Pancreas (tissue), 10 donors: ENCODE results near the gene SERGEF. TPM values are rescaled to one million over a fixed set of nuclear protein-coding genes. Genes with fewer than 3 reads are reported as not detected.
A peak's percentile ranks its signal among the peaks of the same experiment; 100 is the strongest.

ENCODE experiments used
- ATAC-seq, 4 donors: fragments of 200-7000 bp; cut with Tn5 transposase; one replicate each; pipeline versions ENCODE4 v1.8.0 to v1.9.1; 2020; ENCODE audit warnings: mild to moderate bottlenecking in 4 of 4, moderate library complexity in 4 of 4
- DNase-seq, 6 donors: peaks; one replicate each; pipeline ENCODE4 v3.0.0-alpha.2; 2020
- FAIRE-seq: peaks from 2 replicates; lab custom pipeline; 2012; peaks lifted over from hg19 to GRCh38; lab: Jason Lieb, UNC
- H3K27ac ChIP-seq, 4 donors: fragments of 200-600 bp; sonication (generic); 1 replicate in 3 of 4; 2 replicates in 1 of 4; pipeline versions ENCODE4 v1.5.0 to v1.8.0; 2020
- H3K27me3 ChIP-seq, 4 donors: fragments of 200-600 bp; one replicate each; pipeline ENCODE4 v1.8.0; 2021
- H3K36me3 ChIP-seq, 3 donors: fragments of 200-600 bp; sonication (generic) in 1 of 3; one replicate each; pipeline versions ENCODE4 v1.5.0 to v1.8.0; 2020 to 2021
- H3K4me1 ChIP-seq, 3 donors: fragments of 200-600 bp; one replicate each; pipeline ENCODE4 v1.8.0; 2021
- H3K4me3 ChIP-seq, 4 donors: fragments of 200-600 bp; sonication (generic) in 2 of 4; one replicate each; pipeline versions ENCODE4 v1.5.0 to v1.8.0; 2020 to 2021
- H3K9me3 ChIP-seq, 4 donors: fragments of 200-600 bp; one replicate each; pipeline ENCODE4 v1.8.0; 2021
- WGBS, 2 donors: extraction: QIAGEN DNeasy Blood & Tissue Kit; methylation state at CpG; one replicate each; pipeline ENCODE4 v1.1.7; 2013; 5-methylcytosine and 5-hydroxymethylcytosine counted together
- intact Hi-C, 3 donors: fragments of 100-400 bp; cut with DNase I; formaldehyde crosslinking; loops; one replicate each; pipeline versions ENCODE4 v1.11.1 to v1.14.2; 2022
- polyA plus RNA-seq, 2 donors: library from polyadenylated mRNA; stranded (reverse); fragments of 200-250 nt; gene quantifications; one replicate each; pipeline ENCODE4 v1.2.3, GENCODE V29; 2013
- total RNA-seq, 6 donors: library from RNA; stranded (reverse); fragmentation: NEBNext Ultra II Directional in 4 of 6; extraction: Animal tissue kit (Norgen Biotek cat#: 25700) in 4 of 6; gene quantifications; one replicate each; pipeline versions ENCODE4 v1.2.1 to v1.2.4, GENCODE V29; 2021 to 2023
- TF ChIP-seq, protein P1 (sequence below), 4 donors: fragments of 200-600 bp; sonication (generic) in 3 of 4; IDR thresholded peaks; one replicate each; pipeline versions ENCODE4 v1.5.0 to v1.8.0; 2021; ENCODE audit warnings: antibody characterized with exemption in 4 of 4
- donor health status: healthy with polysubstance abuse.
- donor health status: DM: no; HTN: no; CAD: no; lungs with moderate emphysema.
- donor health status: DM: no; HTN: no; CAD: no.
- donor health status: control.
- donor health status: control.
- donor health status: Bipolar disorder and iron deficiency.
- donor health status: DM: yes; HTN: yes; CAD: no.
- donor health status: DM: no; HTN: no; CAD: no.
- donor health status: DM: no; HTN: no; CAD: no.
- donor health status: DM: yes; HTN: yes; CAD: no.

Gene SERGEF
- total and polyA plus RNA-seq, 8 donors = 17.8 to 101 (median 24.5) TPM

DNA sequence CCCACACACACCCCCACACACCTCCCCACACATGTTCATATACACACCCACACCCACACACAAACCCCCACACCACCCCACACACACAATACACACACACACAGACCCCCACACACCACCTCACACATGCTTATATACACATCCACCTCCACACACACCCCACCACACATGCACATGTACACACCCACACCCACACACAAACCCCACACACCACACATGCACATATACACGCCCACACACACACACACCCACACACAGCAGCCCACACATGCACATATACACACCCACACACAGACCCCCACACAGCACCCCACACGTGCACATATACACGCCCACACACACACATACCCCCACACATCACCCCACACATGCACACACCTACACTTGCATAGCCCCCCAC, 249.1 kb downstream of the SERGEF start:
- no peak for DNase-seq
- intact Hi-C loops = loop anchor here in 2 of 3 donors (10.0 kb wide), 1 partner anchor 211 kb away; no protein-coding TSS in a partner anchor

DNA sequence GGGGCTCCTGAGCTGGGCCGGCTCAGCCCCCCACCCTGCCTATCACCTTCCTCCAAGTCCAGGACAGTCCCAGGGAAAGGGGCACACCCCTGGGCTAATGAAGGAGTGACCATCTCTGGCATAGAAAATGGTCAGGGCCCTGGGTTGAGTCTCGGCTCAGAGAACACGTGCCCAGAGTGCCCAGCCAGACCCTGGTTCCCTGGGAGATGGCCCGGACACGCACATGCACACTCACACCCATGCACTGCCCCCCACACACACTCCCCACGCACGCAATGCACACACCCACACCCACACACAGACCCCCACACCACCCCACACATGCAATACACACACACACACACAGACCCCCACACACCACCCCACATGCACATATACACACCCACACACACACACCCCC, 249.6 kb downstream of the SERGEF start:
- H3K4me3 ChIP-seq = no peak overlapping the region
- WGBS, 2 donors = 69 to 88% methylated on average over 7 of the region's 7 CpGs
- H3K27ac ChIP-seq = no peak overlapping the region
- ATAC-seq (no peak), FAIRE-seq (no peak), DNase-seq (peak in 1 of 6 donors; percentile 31)
- H3K9me3 ChIP-seq = no peaks in the 10 kb centered on the region
- H3K36me3 ChIP-seq = no peaks in the 10 kb centered on the region
- no peaks in the 10 kb centered on the region for H3K4me1 ChIP-seq
- intact Hi-C loops = loop anchor here in 2 of 3 donors (10.0 kb wide), 1 partner anchor 212 kb away; no protein-coding TSS in a partner anchor
- no peaks in the 10 kb centered on the region for H3K27me3 ChIP-seq
- TF ChIP-seq, protein P1, sequence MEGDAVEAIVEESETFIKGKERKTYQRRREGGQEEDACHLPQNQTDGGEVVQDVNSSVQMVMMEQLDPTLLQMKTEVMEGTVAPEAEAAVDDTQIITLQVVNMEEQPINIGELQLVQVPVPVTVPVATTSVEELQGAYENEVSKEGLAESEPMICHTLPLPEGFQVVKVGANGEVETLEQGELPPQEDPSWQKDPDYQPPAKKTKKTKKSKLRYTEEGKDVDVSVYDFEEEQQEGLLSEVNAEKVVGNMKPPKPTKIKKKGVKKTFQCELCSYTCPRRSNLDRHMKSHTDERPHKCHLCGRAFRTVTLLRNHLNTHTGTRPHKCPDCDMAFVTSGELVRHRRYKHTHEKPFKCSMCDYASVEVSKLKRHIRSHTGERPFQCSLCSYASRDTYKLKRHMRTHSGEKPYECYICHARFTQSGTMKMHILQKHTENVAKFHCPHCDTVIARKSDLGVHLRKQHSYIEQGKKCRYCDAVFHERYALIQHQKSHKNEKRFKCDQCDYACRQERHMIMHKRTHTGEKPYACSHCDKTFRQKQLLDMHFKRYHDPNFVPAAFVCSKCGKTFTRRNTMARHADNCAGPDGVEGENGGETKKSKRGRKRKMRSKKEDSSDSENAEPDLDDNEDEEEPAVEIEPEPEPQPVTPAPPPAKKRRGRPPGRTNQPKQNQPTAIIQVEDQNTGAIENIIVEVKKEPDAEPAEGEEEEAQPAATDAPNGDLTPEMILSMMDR (IDR thresholded peaks at IDR 0.05) = no peak

More for the DNA sequence above, 249.1 kb downstream of the SERGEF start:
- Histone ChIP-seq H3K4me3 (no peak overlapping the region), H3K9me3 (no peaks in the 10 kb centered on the region), H3K4me1 (no peaks in the 10 kb centered on the region), H3K36me3 (no peaks in the 10 kb centered on the region), H3K27ac (no peak overlapping the region), H3K27me3 (no peaks in the 10 kb centered on the region)
- TF ChIP-seq, protein P1 (IDR thresholded peaks at IDR 0.05) = no peak
- FAIRE-seq (no peak), ATAC-seq (no peak)
- 43 to 51% methylated on average over 3 of the region's 3 CpGs for WGBS, 2 donors

DNA sequence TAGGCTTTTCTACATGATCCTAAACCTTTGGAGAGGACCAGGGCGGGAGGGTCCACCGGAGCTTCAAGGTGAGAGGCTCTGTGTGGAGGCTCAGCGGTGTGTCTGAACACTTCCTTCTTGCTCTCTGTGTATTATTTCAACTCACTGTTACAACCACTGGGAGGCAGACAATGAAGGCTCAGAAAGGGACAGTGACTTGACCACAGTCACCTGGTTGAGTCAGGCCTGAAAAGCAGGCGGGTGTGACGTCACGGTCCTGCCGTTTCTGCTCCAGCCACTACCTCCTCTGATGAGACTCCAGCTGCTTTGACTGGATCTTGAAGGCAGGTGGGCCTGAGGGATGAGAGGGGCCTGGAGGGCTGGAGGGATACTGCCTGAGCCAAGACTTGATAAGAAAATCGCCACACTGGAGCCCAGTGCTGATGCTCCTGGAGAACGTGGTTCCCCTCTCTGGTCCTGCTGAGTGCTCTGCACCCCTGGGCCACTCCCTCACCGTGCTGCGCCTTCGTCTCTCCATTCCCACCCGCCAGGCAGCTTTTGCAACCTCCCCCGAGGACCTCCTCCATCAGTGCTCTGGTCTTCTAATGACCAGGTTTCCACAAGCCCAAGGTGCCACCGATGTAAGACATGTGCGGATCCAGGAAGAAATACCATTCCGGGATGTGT, 250.4 kb downstream of the SERGEF start:
- Histone ChIP-seq H3K27ac (no peak overlapping the region), H3K4me3 (no peak overlapping the region), H3K9me3 (no peaks in the 10 kb centered on the region), H3K4me1 (no peaks in the 10 kb centered on the region), H3K27me3 (no peaks in the 10 kb centered on the region), H3K36me3 (no peaks in the 10 kb centered on the region)
- WGBS, 2 donors = 80 to 88% methylated on average over 17 of the region's 17 CpGs
- FAIRE-seq = no peak
- TF ChIP-seq, protein P1 (IDR thresholded peaks at IDR 0.05) = no peak
- ATAC-seq = no peak
- peak in 1 of 6 donors; percentile 25 for DNase-seq
- intact Hi-C loops = loop anchor here in 2 of 3 donors (10.0 kb wide), 1 partner anchor 212 kb away; no protein-coding TSS in a partner anchor

DNA sequence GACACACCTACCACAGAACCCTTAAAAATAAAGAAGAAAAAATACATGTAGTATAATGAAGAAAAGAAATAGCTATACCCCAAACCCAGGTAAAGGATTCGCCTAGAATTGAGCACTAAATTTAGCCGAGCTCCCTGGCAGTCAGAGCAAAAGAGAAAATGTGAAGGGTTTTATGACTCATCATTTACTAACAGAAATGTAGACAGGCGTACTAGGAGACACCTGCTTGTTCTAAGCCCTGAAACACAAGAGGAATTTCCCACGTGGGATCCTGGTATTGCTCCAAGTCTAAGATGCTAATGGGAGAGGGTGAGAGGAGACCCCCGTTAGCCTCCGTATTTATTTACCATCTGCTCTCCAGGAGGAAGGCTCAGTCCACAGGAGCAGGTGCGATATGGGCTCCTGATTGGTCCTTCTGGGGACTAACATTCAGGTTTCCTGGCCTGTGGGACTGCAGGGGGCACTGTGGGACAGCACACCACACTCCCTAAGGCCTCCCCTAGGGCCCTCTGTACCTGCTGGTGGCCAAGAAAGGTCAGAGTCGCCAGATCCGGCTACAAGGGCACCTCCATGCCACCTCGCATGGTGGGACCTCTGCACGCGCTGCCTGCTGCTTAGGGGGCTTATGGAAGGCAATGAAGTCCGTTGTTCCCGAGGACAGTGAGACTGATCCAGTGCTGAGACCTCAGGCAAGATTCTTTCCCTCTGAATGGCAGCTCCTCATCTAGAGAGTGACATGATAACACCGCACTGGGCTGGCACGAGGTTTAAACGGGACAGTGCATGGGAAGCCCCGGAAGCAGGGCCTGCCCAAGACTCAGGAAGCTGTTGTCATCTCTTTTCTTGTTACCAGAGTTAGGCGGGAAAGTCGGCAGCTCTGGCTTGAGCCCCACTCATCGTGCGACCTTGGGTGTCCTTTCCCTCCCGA, 252.5 kb downstream of the SERGEF start:
- Histone ChIP-seq H3K27me3 (no peaks in the 10 kb centered on the region), H3K27ac (no peak overlapping the region), H3K9me3 (no peaks in the 10 kb centered on the region), H3K4me3 (no peak overlapping the region), H3K4me1 (no peaks in the 10 kb centered on the region), H3K36me3 (no peaks in the 10 kb centered on the region)
- TF ChIP-seq, protein P1 (IDR thresholded peaks at IDR 0.05) = peak in 3 of 4 donors; percentile 16 to 36 (median 25)
- DNase-seq (peak; percentile 25 to 68 (median 42)), ATAC-seq (peak in 3 of 4 donors; percentile 88 to 96 (median 89)), FAIRE-seq (no peak)
- intact Hi-C loops = loop anchor here in 2 of 3 donors (10.0 kb wide), 1 partner anchor 214 kb away; no protein-coding TSS in a partner anchor
- 45 to 51% methylated on average over 23 of the region's 23 CpGs for WGBS, 2 donors
